ENCODE results near the gene CYP2U1. TPM values are rescaled to one million over a fixed set of nuclear protein-coding genes. Genes with fewer than 3 reads are reported as not detected.
"Not testable (repeated sequence)": the region's sequence is repeated elsewhere in the genome, so short reads cannot be mapped to it uniquely, and the experiment has no call there.

The CYP2U1 gene
- total RNA-seq, 1 experiment from 2014 or later = 2.0 TPM

DNA sequence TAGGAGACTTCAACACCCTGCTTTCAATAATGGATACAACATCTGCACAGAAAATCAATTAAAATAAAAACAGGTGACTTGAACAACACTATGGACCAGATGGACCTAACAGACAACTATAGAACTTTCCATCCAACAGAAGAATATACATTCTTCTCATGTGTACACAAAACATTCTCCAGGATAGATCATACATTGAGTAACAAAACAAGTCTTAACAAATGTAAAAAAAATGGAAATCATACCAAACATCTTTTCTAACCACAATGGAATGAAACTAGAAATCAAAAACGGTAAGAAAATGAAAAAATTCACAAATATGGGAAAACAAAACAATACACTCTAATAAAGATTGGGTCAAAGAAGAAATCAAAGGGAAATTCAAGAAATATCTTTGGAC is 24.7 kb downstream of the CYP2U1 start:
- no peaks in the 10 kb centered on the region for H3K27me3 ChIP-seq
- DNase-seq = no peak
- no peaks in the 10 kb centered on the region for H3K36me3 ChIP-seq
- no peaks in the 10 kb centered on the region for H3K9me3 ChIP-seq
- no peak overlapping the region for H3K4me3 ChIP-seq

- Histone ChIP-seq H3K27me3 (no peaks in the 10 kb centered on the region), H3K4me3 (no peak overlapping the region), H3K36me3 (no peaks in the 10 kb centered on the region), H3K9me3 (no peaks in the 10 kb centered on the region)
- no peak for DNase-seq
These were observed 35.6 kb downstream of the CYP2U1 start for GRCh38 chr4:107966903-107967302.

DNA sequence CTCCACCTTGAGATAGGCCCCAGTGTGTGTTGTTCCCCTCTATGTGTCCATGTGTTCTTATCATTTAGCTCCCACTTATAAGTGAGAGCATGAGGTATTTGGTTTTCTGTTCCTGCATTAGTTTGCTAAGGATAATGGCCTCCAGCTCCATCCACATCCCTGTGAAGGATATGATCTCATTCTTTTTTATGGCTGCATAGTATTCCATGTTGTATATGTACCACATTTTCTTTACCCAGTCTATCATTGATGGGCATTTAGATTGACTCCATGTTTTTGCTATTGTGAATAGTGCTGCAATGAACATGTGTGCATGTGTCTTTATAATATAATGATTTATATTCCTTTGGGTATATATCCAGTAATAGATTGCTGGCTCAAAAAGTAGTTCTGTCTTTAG is 36.2 kb downstream of the CYP2U1 start:
- not testable (repeated sequence) for H3K27me3 ChIP-seq, H3K36me3 ChIP-seq, H3K4me3 ChIP-seq, DNase-seq, H3K9me3 ChIP-seq

GRCh38 chr4:107967921-107968320 is 36.6 kb downstream of the CYP2U1 start:
- not testable (repeated sequence) for DNase-seq, H3K36me3 ChIP-seq, H3K4me3 ChIP-seq, H3K9me3 ChIP-seq, H3K27me3 ChIP-seq

DNA sequence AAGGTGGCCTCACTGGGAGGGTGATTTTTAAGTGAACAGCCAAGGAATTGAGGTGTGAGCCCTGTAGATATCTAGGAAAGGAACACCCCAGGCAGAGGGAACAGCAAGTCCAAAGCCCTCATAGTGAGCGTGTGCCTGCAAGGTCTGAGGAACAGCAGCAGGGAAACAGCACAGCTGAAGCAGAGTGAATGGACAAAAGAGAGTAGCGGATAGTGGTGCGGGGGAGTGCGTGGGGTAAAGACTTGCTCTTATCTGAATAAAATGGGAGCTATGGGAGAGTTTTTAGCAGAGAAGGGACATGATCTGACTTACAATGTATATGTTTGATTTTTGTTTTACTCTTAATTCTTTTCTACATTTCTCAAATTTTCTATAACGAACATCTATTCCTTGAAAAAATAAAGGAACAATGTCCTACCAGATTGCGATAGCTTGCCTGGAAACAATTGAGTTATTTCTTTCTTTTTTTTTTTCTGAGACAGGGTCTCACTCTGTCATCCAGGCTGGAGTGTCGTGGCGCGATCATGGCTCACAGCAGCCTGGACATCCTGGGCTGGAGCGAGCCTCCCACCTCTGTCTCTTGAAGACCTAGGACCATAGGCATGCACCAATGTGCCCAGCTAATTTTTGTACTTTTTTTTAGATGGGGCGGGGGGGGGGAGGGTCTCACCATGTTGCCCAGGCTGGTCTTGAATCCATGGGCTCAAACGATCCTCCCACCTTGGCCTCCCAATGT is 38.9 kb downstream of the CYP2U1 start:
- H3K4me3 ChIP-seq = no peak overlapping the region
- H3K36me3 ChIP-seq = no peaks in the 10 kb centered on the region
- H3K9me3 ChIP-seq = no peaks in the 10 kb centered on the region
- no peak for DNase-seq
- no peaks in the 10 kb centered on the region for H3K27me3 ChIP-seq

DNA sequence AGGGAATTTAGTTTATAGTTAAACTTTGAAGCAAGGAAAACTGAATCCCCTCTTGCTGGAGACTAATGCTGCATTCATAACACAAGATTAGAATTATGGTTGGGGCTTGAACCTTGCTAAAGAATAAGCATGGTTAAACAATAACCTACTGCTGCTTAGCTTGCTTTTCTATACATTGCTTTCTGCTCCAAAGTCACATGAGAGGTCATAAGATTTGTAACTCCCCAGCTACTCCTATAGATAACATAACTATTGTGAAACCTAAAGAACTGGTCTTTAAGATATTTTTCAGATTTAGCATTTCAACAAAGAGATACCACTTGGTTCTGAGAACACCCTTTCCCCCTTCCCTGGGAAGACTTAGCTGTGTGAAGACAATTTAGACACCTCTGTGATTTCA is 41.3 kb downstream of the CYP2U1 start:
- Histone ChIP-seq H3K27me3 (no peaks in the 10 kb centered on the region), H3K36me3 (no peaks in the 10 kb centered on the region), H3K9me3 (no peaks in the 10 kb centered on the region), H3K4me3 (no peak overlapping the region)
- no peak for DNase-seq

DNA sequence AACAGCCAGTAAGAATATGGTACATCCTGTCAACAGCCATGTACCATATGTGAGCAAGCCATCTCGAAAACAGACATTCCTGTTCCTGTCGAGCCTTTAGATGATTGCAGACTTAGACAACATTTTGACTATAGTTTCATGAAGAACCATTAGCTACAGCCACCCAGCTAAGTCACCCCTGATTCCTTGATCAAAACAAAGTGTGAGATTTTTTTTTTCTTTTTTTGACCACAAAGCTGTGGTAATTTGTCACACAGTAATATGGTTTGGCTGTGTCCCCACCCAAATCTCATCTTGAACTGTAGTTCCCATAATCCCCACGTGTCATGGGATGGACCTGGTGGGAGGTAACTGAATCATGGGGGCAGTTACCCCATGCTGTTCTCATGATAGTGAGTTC is 43.2 kb downstream of the CYP2U1 start:
- H3K9me3 ChIP-seq = no peaks in the 10 kb centered on the region
- H3K36me3 ChIP-seq = no peaks in the 10 kb centered on the region
- no peak for DNase-seq
- no peaks in the 10 kb centered on the region for H3K27me3 ChIP-seq
- H3K4me3 ChIP-seq = no peak overlapping the region

GRCh38 chr4:107977482-107977881 is 46.1 kb downstream of the CYP2U1 start:
- H3K27me3 ChIP-seq = no peaks in the 10 kb centered on the region
- no peaks in the 10 kb centered on the region for H3K36me3 ChIP-seq
- DNase-seq = no peak
- H3K9me3 ChIP-seq = no peaks in the 10 kb centered on the region
- no peak overlapping the region for H3K4me3 ChIP-seq

DNA sequence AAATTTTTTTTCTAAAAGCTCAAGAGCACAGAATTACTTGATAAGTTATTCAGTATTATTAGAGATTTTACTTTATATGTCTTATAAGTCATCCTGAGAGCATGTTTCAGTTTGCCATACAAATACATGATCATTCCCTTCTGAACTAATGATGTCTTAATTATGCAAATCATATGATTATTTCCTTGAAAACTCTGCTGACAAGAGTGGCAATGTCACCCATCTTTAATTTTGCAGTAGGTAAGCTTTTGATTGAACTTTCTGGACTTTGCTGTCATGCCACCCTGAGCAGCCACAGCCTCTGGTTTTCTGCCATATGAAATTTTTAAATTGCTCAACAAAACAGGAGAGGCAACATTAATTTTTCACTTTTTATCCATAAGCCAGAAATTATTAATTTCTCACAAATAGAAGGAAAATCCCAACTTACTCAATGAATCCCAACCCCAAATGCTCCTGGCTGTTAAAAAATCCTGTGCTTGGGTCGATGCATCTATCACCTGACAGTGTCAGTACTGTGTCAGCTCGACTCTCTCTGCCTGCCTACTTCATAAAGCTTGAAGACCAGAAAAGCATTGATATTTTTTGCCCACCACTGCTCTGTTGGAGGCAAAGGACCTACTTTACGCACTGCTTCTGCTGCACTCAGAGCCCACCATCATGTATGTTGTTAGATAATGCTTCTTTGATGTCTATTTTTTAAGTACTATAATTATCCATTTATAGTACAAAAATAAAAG is 46.8 kb downstream of the CYP2U1 start:
- no peak overlapping the region for H3K4me3 ChIP-seq
- H3K27me3 ChIP-seq = no peaks in the 10 kb centered on the region
- DNase-seq = no peak
- H3K36me3 ChIP-seq = no peaks in the 10 kb centered on the region
- no peaks in the 10 kb centered on the region for H3K9me3 ChIP-seq

DNA sequence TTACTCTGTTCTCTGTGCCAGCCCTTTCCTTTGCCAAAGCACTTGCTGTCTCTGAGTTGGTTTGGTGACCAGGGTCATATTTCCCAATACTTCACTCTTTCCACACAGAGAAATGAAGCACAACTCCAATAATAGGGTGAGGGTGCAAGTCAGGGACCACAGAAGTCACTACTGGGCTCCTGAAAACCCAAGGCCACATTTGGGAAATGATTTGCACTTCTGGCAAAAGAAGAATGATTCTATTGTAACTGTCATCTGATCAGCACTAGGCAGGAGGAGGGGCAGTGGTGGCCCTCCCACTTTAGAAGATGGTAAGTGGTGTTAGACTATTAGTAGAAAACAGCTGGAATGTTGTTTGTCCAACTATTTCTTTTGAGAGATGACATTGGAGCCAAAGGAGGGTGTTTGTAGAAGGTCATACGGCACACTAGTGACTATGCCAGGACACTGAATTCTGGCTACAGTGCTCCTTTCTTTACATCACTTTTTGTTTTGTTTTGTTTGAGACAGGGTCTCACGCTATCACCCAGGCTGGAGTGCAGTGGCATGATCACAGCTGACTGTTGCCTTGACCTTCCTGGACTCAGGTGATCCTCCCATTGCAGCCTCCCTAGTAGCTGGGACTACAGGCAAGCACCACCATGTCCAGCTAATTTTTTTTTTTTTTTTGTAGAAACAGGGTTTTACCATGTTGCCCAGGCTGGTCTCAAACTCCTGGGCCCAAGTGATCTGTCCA is 47.5 kb downstream of the CYP2U1 start:
- Histone ChIP-seq H3K27me3 (no peaks in the 10 kb centered on the region), H3K36me3 (no peaks in the 10 kb centered on the region), H3K9me3 (no peaks in the 10 kb centered on the region), H3K4me3 (no peak overlapping the region)
- no peak for DNase-seq

- Histone ChIP-seq H3K36me3 (no peaks in the 10 kb centered on the region), H3K27me3 (no peaks in the 10 kb centered on the region), H3K9me3 (no peaks in the 10 kb centered on the region), H3K4me3 (no peak overlapping the region)
- DNase-seq = no peak
These were observed 56.8 kb downstream of the CYP2U1 start for GRCh38 chr4:107987916-107988762.

- Histone ChIP-seq H3K9me3 (no peaks in the 10 kb centered on the region), H3K36me3 (no peaks in the 10 kb centered on the region), H3K27me3 (no peaks in the 10 kb centered on the region), H3K4me3 (no peak overlapping the region; the same call in 1 of the 2 replicates)
- DNase-seq = no peak
These were observed 57.4 kb downstream of the CYP2U1 start for GRCh38 chr4:107988763-107989035.

- Histone ChIP-seq H3K36me3 (no peaks in the 10 kb centered on the region), H3K27me3 (no peaks in the 10 kb centered on the region), H3K9me3 (no peaks in the 10 kb centered on the region), H3K4me3 (peak overlapping the region; percentile 68)
- DNase-seq = no peak
These were observed 57.8 kb downstream of the CYP2U1 start for GRCh38 chr4:107989162-107989536.

GRCh38 chr4:107989537-107990386 is 58.4 kb downstream of the CYP2U1 start, which contains the start of gene HADH:
TSS of gene HADH (plus strand) at chr4:107989889. CDS start at chr4:107989933, 44 bp downstream.
- H3K36me3 ChIP-seq = no peaks in the 10 kb centered on the region
- peak; percentile 89 for DNase-seq
- peak within 1 kb of the TSS; percentile 68 for H3K4me3 ChIP-seq
- H3K9me3 ChIP-seq = no peaks in the 10 kb centered on the region
- H3K27me3 ChIP-seq = no peaks in the 10 kb centered on the region

GRCh38 chr4:107991945-107992630 is 60.7 kb downstream of the CYP2U1 start:
- Histone ChIP-seq H3K4me3 (no peak overlapping the region), H3K9me3 (no peaks in the 10 kb centered on the region), H3K36me3 (no peaks in the 10 kb centered on the region), H3K27me3 (no peaks in the 10 kb centered on the region)
- no peak for DNase-seq

DNA sequence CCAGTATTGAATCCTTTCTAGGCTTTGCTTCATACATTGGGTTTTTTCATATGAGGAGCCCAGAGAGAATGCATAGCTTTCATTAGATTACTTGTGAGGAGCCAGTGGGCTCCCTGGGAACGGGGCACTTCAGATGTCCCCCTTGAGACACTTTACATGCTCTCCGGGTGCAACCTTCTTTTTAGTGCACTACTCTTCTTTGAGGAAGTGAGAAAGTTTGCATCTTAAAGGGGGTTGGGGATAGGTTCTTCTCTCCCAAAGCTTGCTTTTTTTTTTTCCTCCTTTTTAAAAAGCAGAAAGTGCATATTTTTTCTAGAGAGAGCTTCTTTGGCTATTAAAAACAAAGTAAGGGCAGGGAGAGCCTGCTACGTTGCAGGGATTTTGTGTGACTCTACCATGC is 62.6 kb downstream of the CYP2U1 start:
- Histone ChIP-seq H3K9me3 (no peaks in the 10 kb centered on the region), H3K4me3 (no peak overlapping the region), H3K36me3 (no peaks in the 10 kb centered on the region), H3K27me3 (no peaks in the 10 kb centered on the region)
- no peak for DNase-seq
